DND-41 (cell line): ENCODE data around the gene ABHD17A.

ENCODE experiments used
- CTCF ChIP-seq: IDR thresholded peaks from 2 replicates; pipeline ENCODE4 v1.5.1; 2012; ENCODE audit warnings: borderline replicate concordance, low read length, moderate library complexity, mild to moderate bottlenecking; ENCODE audit not compliant: poor library complexity, severe bottlenecking; ENCODE audit errors: extremely low read depth
- EZH2 ChIP-seq: IDR thresholded peaks from 3 replicates; pipeline ENCODE4 v1.6.1; 2012; ENCODE audit warnings: borderline replicate concordance, low read depth, mild to moderate bottlenecking, moderate library complexity, low read length, inconsistent platforms; ENCODE audit not compliant: severe bottlenecking

- TF ChIP-seq CTCF = no peak
- no peak for TF ChIP-seq EZH2
These were observed 21.8 kb upstream of the ABHD17A start for GRCh38 chr19:1906985-1907562.
